Erythroblast (primary cell): Measurements from ENCODE around the gene ZNF28.
"Not testable (repeated sequence)": the region's sequence is repeated elsewhere in the genome, so short reads cannot be mapped to it uniquely, and the experiment has no call there.

Experiments
- DNase-seq, 2 experiments: peaks; one replicate each; lab custom pipeline; 2025; lab: John Stamatoyannopoulos, UW
- GATA1 ChIP-seq: IDR thresholded peaks from 2 replicates; pipeline ENCODE4 v1.6.1; 2011; ENCODE audit warnings: low read depth, mild to moderate bottlenecking, control low read depth, low read length, moderate library complexity
- POLR2A ChIP-seq: IDR thresholded peaks from 2 replicates; pipeline ENCODE4 v1.6.1; 2011; ENCODE audit warnings: mild to moderate bottlenecking, low read length

ZNF28 gene

DNA sequence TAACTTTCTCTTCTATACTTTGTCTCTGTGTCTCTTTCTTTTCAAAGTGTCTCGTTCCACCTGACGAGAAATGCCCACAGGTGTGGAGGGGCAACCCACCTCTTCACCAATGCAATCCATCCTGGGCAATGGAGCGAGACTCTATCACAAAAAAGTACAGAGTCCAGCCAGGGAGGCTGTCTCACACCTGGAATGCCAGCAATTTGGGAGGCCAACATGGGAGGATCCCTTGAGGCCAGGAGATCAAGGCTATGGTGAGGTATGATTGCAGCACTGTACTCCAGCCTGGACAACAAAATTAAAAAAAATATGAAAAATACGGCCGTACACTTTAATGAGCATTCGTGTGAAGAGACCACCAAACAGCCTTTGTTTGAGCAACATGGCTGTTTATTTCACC, 32.0 kb downstream of the ZNF28 start:
- no peak for DNase-seq
- TF ChIP-seq GATA1: no peak
- no peak for TF ChIP-seq POLR2A

DNA sequence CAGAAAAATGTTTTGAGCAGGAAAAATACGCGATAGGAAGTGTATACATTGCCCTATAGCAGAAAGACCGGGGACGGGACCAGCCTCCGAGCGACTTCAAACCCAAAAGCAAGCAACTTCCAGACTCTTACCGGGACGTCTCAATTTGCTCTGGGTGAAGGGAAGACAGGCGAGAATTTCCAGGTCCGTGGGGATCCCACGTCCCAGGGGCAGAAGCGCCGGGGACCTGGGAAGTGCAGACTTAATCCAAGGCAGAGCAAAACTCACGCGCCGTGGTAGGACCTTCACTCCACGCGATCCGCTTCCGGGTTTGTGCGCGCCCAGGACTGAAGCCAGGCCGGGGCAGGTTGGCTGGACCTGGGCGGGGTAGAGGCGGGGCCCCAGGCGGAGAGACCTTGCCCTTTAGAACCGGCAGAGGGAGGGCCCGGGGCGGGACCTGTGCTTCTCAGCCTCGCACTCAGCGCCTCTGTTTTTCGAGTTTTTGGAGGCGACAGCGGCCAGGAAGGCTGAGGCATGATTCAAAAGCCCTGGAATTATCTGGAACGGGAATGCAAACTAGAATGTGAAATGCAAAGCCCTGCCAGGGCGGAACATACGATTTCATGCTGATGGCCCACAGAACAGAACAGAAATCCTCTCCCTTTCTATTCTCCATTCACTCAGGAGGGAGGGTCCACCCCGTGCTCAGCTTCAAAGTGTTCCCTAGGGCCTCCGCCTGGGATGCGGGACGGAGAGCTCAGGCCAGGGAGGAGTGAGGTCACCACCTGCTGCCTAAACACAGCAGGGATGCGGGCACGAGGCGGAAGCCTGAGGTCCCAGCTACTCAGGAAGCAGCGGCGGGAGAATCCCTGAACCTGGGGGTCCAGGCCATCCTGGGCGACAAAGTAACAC, 34.7 kb downstream of the ZNF28 start, which contains the start of gene ZNF600:
Gene ZNF600, minus strand, starts transcription at position 328 of the 891 bp plus-strand sequence. CDS start 7,903 bp downstream, outside the sequence.
- DNase-seq: peak; percentile 81 to 85
- peak; percentile 40 for TF ChIP-seq POLR2A

DNA sequence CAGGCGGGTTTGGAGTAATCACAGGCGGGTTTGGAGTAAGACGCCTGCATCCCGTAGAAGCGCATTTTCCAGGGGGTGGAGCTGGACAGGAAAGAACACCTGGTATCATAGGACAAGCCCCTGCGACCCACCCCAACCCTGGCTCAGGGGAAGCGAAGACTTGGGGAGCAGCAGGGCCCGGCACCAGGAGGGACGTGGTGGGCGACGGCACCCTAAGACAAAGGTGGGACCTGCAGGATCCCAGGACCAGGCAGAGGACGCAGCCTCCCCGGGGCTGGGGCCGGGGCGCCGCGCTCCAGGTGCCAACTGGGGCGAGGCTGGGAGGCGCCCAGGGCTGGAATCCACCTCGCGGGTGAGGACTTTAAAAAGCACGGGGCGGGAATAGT, 35.4 kb downstream of the ZNF28 start:
- DNase-seq: peak in 1 of 2 experiments; percentile 24
- TF ChIP-seq POLR2A: no peak
- no peak for TF ChIP-seq GATA1

DNA sequence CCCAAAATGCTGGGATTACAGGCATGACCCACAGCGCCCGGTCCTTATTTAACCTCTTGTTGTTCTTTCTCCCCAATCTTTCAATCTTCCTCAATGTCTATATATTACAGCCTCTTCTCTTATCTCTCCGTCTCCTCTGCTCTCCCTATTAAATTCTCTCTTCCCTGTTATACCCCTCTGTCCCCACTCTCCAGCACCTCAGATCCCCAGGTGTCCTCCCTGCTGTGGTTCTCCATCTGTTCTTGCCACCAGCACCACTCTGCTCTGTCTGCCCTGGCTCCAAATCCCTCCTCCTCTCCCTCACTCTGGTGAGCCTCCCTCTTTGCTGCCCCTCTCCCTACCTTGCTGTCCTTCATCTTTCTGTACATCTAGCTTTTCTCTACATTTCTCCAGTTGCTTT, 35.9 kb downstream of the ZNF28 start:
- no peak for TF ChIP-seq POLR2A
- no peak for TF ChIP-seq GATA1
- no peak for DNase-seq

DNA sequence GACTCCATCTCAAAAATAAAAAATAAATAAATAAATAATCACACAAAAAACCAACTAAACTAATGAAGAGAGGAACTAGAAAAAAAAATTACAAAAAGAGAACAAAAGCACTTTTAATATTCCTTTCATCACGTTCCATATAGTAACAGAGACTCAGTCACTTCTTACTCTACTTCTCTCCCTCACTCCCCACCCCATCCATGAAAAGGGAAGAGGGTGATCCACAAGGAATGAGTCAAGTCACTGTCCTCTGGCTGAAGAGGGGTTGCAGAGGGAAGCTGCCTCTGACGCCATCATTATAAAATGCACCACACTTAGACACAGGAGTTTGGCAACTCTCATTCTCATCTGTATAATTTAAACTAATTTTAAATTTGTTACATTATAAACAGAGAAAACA, 38.6 kb downstream of the ZNF28 start:
- DNase-seq: not testable (repeated sequence)

DNA sequence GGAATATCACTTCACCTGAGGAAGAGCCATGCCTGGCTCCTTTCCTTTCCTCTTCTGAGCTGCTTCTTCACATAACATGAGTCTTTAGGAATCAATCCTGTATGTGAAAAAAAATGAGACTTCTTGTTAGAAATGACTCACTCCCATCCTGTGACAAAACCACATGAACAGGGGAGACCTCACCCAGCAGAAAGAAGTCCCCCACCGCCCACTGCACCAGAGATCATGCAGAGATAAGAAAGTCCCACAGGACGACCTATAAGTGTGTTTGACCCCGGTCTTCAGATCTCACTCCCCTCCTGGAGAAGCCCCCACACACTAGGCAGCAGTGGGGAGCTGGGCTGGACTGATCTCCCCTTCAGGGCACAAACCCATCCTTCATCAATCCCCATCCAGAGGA, 42.6 kb downstream of the ZNF28 start:
- TF ChIP-seq GATA1: no peak
- no peak for TF ChIP-seq POLR2A
- DNase-seq: no peak

DNA sequence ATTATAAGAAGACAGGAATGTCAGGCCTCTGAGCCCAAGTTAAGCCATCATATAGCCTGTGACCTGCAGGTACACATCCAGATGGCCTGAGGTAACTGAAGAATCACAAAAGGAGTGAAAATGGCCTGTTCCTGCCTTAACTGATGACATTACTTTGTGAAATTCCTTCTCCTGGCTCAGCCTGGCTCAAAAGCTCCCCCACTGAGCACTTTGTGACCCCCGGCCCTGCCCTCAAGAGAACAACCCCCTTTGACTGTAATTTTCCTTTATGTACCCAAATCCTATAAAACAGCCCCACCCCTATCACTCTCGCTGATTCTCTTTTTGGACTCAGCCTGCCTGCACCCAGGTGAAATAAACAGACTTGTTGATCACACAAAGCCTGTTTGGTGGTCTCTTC, 65.0 kb downstream of the ZNF28 start:
- DNase-seq: not testable (repeated sequence)

DNA sequence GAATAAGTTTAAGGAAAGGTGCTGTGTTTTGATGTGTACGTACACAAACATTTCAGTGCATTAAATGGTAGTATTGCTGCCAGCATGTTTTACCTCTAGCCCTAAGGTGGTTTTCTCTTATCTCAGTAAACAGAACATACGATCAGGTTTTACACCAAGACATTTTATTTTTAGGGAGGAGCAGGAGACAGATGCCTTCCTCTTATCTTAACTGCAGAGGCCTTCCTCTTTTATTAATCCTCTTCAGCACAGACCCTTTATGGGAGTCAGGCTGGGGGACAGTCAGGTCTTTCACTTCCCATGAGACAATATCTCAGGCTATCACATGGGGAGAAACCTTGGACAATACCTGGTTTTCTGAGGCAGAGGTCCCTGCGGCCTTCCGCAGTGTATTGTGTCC, 71.7 kb downstream of the ZNF28 start:
- no peak for TF ChIP-seq GATA1
- no peak for DNase-seq

DNA sequence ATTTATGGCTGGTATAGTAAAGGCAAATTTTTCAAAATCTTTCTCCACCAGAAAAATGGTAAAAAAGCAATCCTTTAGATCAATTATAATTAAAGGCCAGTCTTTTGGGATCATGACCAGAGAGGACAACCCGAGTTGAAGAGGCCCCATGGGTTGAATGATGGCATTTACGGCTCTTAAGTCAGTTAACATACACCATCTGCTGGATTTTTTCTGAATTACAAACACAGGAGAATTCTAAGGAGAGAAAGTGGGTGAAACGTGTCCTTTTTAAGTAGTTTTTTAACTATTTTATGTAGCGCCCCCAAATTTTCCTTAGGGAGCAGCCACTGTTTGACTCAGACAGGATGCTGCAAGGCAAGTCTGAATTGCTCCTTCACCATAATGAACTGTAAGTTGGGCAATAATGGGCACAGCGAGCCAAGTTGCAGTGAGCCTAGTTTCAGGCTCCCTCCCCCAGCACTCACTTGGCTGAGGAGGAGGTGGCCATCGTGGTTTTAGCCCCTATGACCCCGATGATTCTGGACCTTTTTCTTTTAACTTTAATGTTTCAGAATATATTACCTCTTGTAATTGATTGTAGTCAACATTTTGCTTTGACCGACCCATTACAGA, 73.0 kb downstream of the ZNF28 start:
- DNase-seq: peak; percentile 51 to 56
- TF ChIP-seq GATA1 (no peak), POLR2A (no peak)
